K562 (cell line): ENCODE measurements around the gene TBL1X. TPM values are rescaled to one million over a fixed set of nuclear protein-coding genes. Genes with fewer than 3 reads are reported as not detected.

Experiments used
- ATAC-seq: fragments of 200-7000 bp; cut with Tn5 transposase; 3 replicates; pipeline ENCODE4 v1.9.1; 2020; ENCODE audit warnings: moderate library complexity
- BruUV-seq: library from RNA; stranded (reverse); fragments of 400-500 nt; replicated peaks from 2 replicates; lab custom pipeline; 2021; lab: Mats Ljungman, UMichigan
- CTCF ChIA-PET: fragments of 300-600 bp; formaldehyde crosslinking; extraction: SDS; loops from one replicate; lab custom pipeline; 2021; ENCODE audit warnings: low intra/inter-chr PET ratio; lab: Yijun Ruan, JAX
- POLR2A ChIA-PET: fragments of 300-600, 350-650 bp; sonication (Branson Sonifier 250); formaldehyde crosslinking; extraction: SDS; loops from one replicate; lab custom pipeline; 2021; ENCODE audit warnings: antibody characterized with exemption, inconsistent platforms; lab: Yijun Ruan, JAX
- DNase-seq, 4 experiments: peaks; one replicate each; pipeline versions ENCODE4 v3.0.0 to v3.0.0-alpha.2; 2011 to 2018; ENCODE audit warnings: low spot score in 3 of 4, mixed read lengths in 3 of 4; ENCODE audit errors: extremely low read depth in 1 of 4
- FAIRE-seq: peaks from 2 replicates; lab custom pipeline; 2011; peaks lifted over from hg19 to GRCh38; lab: Jason Lieb, UNC
- H2AFZ ChIP-seq: 2 replicates; pipeline ENCODE4 v1.6.0; 2011; ENCODE audit warnings: low read depth, low read length, control low read depth, inconsistent platforms
- H3K27ac ChIP-seq: fragments of 200-600 bp; 3 replicates; pipeline ENCODE4 v1.8.0; 2011; ENCODE audit warnings: low read depth, mild to moderate bottlenecking, control low read depth, inconsistent platforms, low read length, moderate library complexity, mixed read lengths; ENCODE audit errors: extremely low read depth
- H3K27me3 ChIP-seq, 2 experiments: fragments of 300-600 bp in 1 of 2; 2 replicates in 1 of 2; 3 replicates in 1 of 2; pipeline versions ENCODE4 v1.6.0 to v1.8.0; 2011; ENCODE audit warnings: inconsistent platforms in 2 of 2, low read length in 2 of 2, mild to moderate bottlenecking in 1 of 2, mixed read lengths in 1 of 2, moderate library complexity in 1 of 2; ENCODE audit not compliant: control insufficient read depth in 2 of 2, insufficient read depth in 2 of 2
- H3K36me3 ChIP-seq: fragments of 300-600 bp; 3 replicates; pipeline ENCODE4 v1.8.0; 2011; ENCODE audit warnings: mild to moderate bottlenecking, low read length, inconsistent platforms; ENCODE audit not compliant: control insufficient read depth, insufficient read depth
- H3K4me1 ChIP-seq, 2 experiments: fragments of 200-600 bp in 1 of 2; replicated peaks in 1 of 2; 2 replicates in 1 of 2; 3 replicates in 1 of 2; pipeline versions ENCODE4 v1.5.1 to v1.8.0; 2011; ENCODE audit warnings: inconsistent platforms in 2 of 2, low read length in 2 of 2, mild to moderate bottlenecking in 1 of 2, mixed read lengths in 1 of 2, moderate library complexity in 1 of 2; ENCODE audit not compliant: control insufficient read depth in 2 of 2, insufficient read depth in 2 of 2
- H3K4me2 ChIP-seq: 2 replicates; pipeline ENCODE4 v1.6.1; 2011; ENCODE audit warnings: low read length, control low read depth, inconsistent platforms, mixed read lengths; ENCODE audit not compliant: insufficient read depth
- H3K4me3 ChIP-seq: fragments of 200-600 bp; sonication (generic), shearing (Covaris generic); 2 replicates; pipeline ENCODE4 v1.5.1; 2016; ENCODE audit warnings: control low read depth, inconsistent platforms
- H3K79me2 ChIP-seq: fragments of 200-600 bp; 3 replicates; pipeline ENCODE4 v1.8.0; 2011; ENCODE audit warnings: low read length, inconsistent platforms; ENCODE audit not compliant: control insufficient read depth, insufficient read depth
- H3K9ac ChIP-seq, 2 experiments: 2 replicates each; pipeline versions ENCODE4 v1.6.0 to v1.6.1; 2011; ENCODE audit warnings: low read depth in 2 of 2, low read length in 2 of 2, control low read depth in 1 of 2, inconsistent platforms in 1 of 2, mild to moderate bottlenecking in 1 of 2, mixed read lengths in 1 of 2; ENCODE audit not compliant: insufficient read depth in 1 of 2
- H3K9me1 ChIP-seq: one replicate; pipeline ENCODE4 v1.6.0; 2011; ENCODE audit warnings: inconsistent platforms, mild to moderate bottlenecking, low read length, moderate library complexity; ENCODE audit not compliant: control insufficient read depth, insufficient read depth
- H3K9me3 ChIP-seq: replicated peaks from 2 replicates; pipeline ENCODE4 v1.5.1; 2011; ENCODE audit warnings: low read depth, low read length, inconsistent platforms; ENCODE audit not compliant: control insufficient read depth, insufficient read depth
- H4K20me1 ChIP-seq: replicated peaks from 2 replicates; pipeline ENCODE4 v1.6.1; 2011; ENCODE audit warnings: low read length, inconsistent platforms, mixed read lengths; ENCODE audit not compliant: control insufficient read depth, insufficient read depth
- FOXM1 ChIP-seq, 2 experiments: fragments of 450-650 bp in 1 of 2; sonication (generic) in 1 of 2; formaldehyde crosslinking in 1 of 2; IDR thresholded peaks; 2 replicates each; pipeline versions ENCODE4 v1.6.1 to v1.9.0; 2017 to 2022; ENCODE audit warnings: low read depth in 2 of 2, mild to moderate bottlenecking in 2 of 2, missing genetic modification reagents in 1 of 2, moderate library complexity in 1 of 2
- GTF2E2 ChIP-seq: fragments of 200-800 bp; sonication (Bioruptor generic); IDR thresholded peaks from 2 replicates; pipeline ENCODE4 v1.6.1; 2016; ENCODE audit warnings: missing genetic modification characterization, missing compliant biosample characterization
- HSF4 ChIP-seq: fragments of 250-450 bp; sonication (Bioruptor Pico); IDR thresholded peaks from 2 replicates; pipeline ENCODE4 v2.1.2; 2022; ENCODE audit warnings: mild to moderate bottlenecking, moderate library complexity, borderline replicate concordance
- KAT8 ChIP-seq: fragments of 450-650 bp; IDR thresholded peaks from 2 replicates; pipeline ENCODE4 v1.6.1; 2016; ENCODE audit warnings: low read depth, mild to moderate bottlenecking
- KLF6 ChIP-seq: fragments of 250-450 bp; sonication (Bioruptor Pico); IDR thresholded peaks from 2 replicates; pipeline ENCODE4 v1.4.0; 2020; ENCODE audit warnings: mild to moderate bottlenecking, moderate library complexity, borderline replicate concordance
- OTX1 ChIP-seq: fragments of 450-650 bp; formaldehyde crosslinking; IDR thresholded peaks from 2 replicates; pipeline ENCODE4 v1.4.0; 2022; ENCODE audit warnings: mild to moderate bottlenecking
- POU5F1 ChIP-seq: fragments of 150-350 bp; IDR thresholded peaks from 2 replicates; pipeline ENCODE4 v1.6.1; 2014; ENCODE audit warnings: borderline replicate concordance, low read length, low read depth, mild to moderate bottlenecking; ENCODE audit not compliant: partially characterized antibody
- SIX5 ChIP-seq, 2 experiments: IDR thresholded peaks; 2 replicates each; pipeline ENCODE4 v1.6.1; 2011; ENCODE audit warnings: low read length in 2 of 2, borderline replicate concordance in 1 of 2, low read depth in 1 of 2, mild to moderate bottlenecking in 1 of 2, moderate library complexity in 1 of 2; ENCODE audit not compliant: insufficient read depth in 1 of 2
- ZBTB17 ChIP-seq: fragments of 450-650 bp; formaldehyde crosslinking; IDR thresholded peaks from 2 replicates; pipeline ENCODE4 v1.4.0; 2020; ENCODE audit warnings: mild to moderate bottlenecking
- ZFP30 ChIP-seq: fragments of 250-450 bp; sonication (Bioruptor Pico); IDR thresholded peaks from 2 replicates; pipeline ENCODE4 v1.8.0; 2022; ENCODE audit warnings: moderate library complexity, mild to moderate bottlenecking, inconsistent platforms, borderline replicate concordance
- ZNF184 ChIP-seq: sonication (generic); formaldehyde crosslinking; IDR thresholded peaks from 2 replicates; pipeline ENCODE4 v1.5.0; 2020; ENCODE audit warnings: missing genetic modification reagents
- ZNF316 ChIP-seq: fragments of 450-650 bp; IDR thresholded peaks from 2 replicates; pipeline ENCODE4 v1.6.1; 2016
- ZNF57 ChIP-seq: fragments of 450-650 bp; formaldehyde crosslinking; IDR thresholded peaks from 2 replicates; pipeline ENCODE4 v1.4.0; 2020; ENCODE audit warnings: mild to moderate bottlenecking, moderate library complexity
- WGBS: fragments of 100-300 bp; shearing (Covaris generic); methylation state at CpG from one replicate; pipeline ENCODE4 v1.1.6; 2016; ENCODE audit warnings: low coverage, mixed read lengths; ENCODE audit not compliant: insufficient coverage; ENCODE audit errors: missing lambda C conversion rate; 5-methylcytosine and 5-hydroxymethylcytosine counted together
- in situ Hi-C: fragments of 300-500 bp; cut with MboI; formaldehyde crosslinking; loops from 4 replicates; pipeline ENCODE4 v1.15.0; 2018; ENCODE audit warnings: inconsistent platforms, mixed read lengths
- intact Hi-C: fragments of 100-400 bp; cut with micrococcal nuclease; formaldehyde crosslinking; loops from 2 replicates; pipeline ENCODE4 v1.14.2; 2022
- polyA plus RNA-seq, 8 experiments: library from polyadenylated mRNA; depleted of rRNA in 4 of 8; stranded (reverse) in 5 of 8; unstranded in 3 of 8; fragments of >200 nt; fragmentation: Nextera tagmentation in 2 of 8; fragmentation: Illumina TruSeq in 1 of 8; extraction: Ambion mirVana in 2 of 8; extraction: Trizol in 1 of 8; gene quantifications; 2 replicates each; pipeline versions ENCODE4 v1.2.1 to v1.2.3, GENCODE V29; 2011 to 2014; ENCODE audit warnings: inconsistent platforms in 1 of 8, missing spikeins in 1 of 8
- total RNA-seq, 7 experiments: library from RNA; depleted of rRNA in 6 of 7; stranded (reverse); fragments of >200 nt in 6 of 7; fragmentation: Illumina TruSeq in 2 of 7; extraction: Trizol in 2 of 7; gene quantifications; 2 replicates each; pipeline versions ENCODE4 v1.2.1 to v1.2.3, GENCODE V29; 2011 to 2021; ENCODE audit warnings: low replicate concordance in 1 of 7
- TF ChIP-seq, protein P1 (sequence below): fragments of 450-650 bp; formaldehyde crosslinking; conservative IDR thresholded peaks from 2 replicates; pipeline ENCODE4 v1.4.0; 2022; ENCODE audit warnings: mild to moderate bottlenecking, missing genetic modification characterization
- TF ChIP-seq, protein P2 (sequence below): fragments of 450-650 bp; formaldehyde crosslinking; IDR thresholded peaks from 2 replicates; pipeline ENCODE4 v1.4.0; 2020; ENCODE audit warnings: mild to moderate bottlenecking, moderate library complexity
- TF ChIP-seq, protein P3 (sequence below), 3 experiments: IDR thresholded peaks in 2 of 3; conservative IDR thresholded peaks in 1 of 3; 2 replicates each; pipeline ENCODE4 v1.5.1; 2011 to 2012; ENCODE audit warnings: low read length in 3 of 3, mild to moderate bottlenecking in 3 of 3, control low read depth in 2 of 3, improper control_type of control experiment in 1 of 3, inconsistent platforms in 1 of 3, low read depth in 1 of 3, mixed read lengths in 1 of 3, moderate library complexity in 1 of 3; ENCODE audit not compliant: insufficient read depth in 2 of 3

TBL1X gene
- total and polyA plus RNA-seq, 9 of the 15 experiments (the other 6 are each of a cell fraction or from before 2014, with no cell fraction given) = 6.0 to 49.6 (median 19.7) TPM

DNA sequence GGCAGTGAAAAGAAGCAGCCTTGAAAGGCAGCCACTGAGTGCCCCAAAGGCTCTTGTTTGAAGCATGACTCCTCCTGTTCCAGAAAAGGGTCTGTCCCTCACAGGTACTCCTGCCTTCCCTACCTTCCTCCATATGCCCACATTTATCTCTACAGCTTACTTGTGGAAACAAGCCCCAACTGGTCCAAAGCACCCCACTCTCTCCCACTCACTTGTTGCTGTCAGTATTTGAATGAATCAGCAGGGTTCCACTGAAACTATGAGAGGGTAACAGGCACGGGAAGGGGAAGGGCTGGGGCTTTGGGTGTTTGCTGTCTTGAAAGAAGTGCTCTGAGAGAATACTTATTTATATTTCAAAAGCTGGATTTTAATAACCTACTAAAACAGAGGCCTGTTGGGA lies 265.9 kb downstream of the TBL1X start (continued):
- TF ChIP-seq, protein P1, sequence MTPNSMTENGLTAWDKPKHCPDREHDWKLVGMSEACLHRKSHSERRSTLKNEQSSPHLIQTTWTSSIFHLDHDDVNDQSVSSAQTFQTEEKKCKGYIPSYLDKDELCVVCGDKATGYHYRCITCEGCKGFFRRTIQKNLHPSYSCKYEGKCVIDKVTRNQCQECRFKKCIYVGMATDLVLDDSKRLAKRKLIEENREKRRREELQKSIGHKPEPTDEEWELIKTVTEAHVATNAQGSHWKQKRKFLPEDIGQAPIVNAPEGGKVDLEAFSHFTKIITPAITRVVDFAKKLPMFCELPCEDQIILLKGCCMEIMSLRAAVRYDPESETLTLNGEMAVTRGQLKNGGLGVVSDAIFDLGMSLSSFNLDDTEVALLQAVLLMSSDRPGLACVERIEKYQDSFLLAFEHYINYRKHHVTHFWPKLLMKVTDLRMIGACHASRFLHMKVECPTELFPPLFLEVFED (CRISPR knock-in tag) = no peak
- TF ChIP-seq FOXM1 (IDR thresholded peaks at IDR 0.05; ENCODE audit: low read depth) (no peak), FOXM1 (CRISPR knock-in tag; IDR thresholded peaks at IDR 0.05; ENCODE audit: low read depth) (no peak), KLF6 (CRISPR knock-in tag) (no peak), GTF2E2 (tag) (no peak), HSF4 (no peak)

DNA sequence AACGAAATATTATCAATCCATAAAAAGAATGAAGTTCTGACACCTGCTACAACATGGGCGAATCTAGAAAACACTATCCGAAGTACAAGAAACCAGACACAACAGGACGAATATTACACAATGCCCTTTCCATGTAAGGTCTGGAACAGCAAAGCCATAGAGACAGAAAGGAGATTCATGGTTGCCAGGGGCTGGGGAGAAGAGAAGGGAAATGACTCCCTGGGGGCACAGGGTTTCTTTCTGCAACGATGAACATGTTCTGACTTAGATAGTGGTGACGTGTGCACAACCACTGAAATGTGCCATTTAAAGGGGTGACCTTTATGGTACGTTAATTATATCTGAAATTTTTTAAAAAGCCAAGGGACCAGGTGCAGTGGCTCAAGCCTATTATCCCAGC lies 272.5 kb downstream of the TBL1X start:
- Histone ChIP-seq H3K9me3 (no peaks in the 10 kb centered on the region; the same call in 1 of the 2 replicates), H3K4me2 (no peak overlapping the region), H2AFZ (no peak overlapping the region), H3K27me3 (no peaks in the 10 kb centered on the region), H3K79me2 (no peaks in the 10 kb centered on the region), H4K20me1 (no peaks in the 10 kb centered on the region), H3K27ac (no peak overlapping the region), H3K4me3 (no peak overlapping the region), H3K4me1 (no peaks in the 10 kb centered on the region), H3K36me3 (no peaks in the 10 kb centered on the region), H3K9ac (no peak overlapping the region), H3K9me1 (no peaks in the 10 kb centered on the region)
- intact Hi-C loops (no loop called here), in situ Hi-C loops (no loop called here)
- BruUV-seq = no TSS peak
- POLR2A ChIA-PET = no interaction called here
- FAIRE-seq = no peak
- DNase-seq = no peak
- CTCF ChIA-PET = no interaction called here
- ATAC-seq = no peak
- WGBS = 0% methylated on average over 7 of the region's 7 CpGs
- TF ChIP-seq ZNF316 (no peak), SIX5 (IDR thresholded peaks at IDR 0.05; ENCODE audit: borderline replicate concordance in 1 of 2, insufficient read depth in 1 of 2, low read depth in 1 of 2, low read length in 2 of 2) (no peak), ZBTB17 (CRISPR knock-in tag) (no peak), POU5F1 (no peak), KAT8 (no peak), OTX1 (CRISPR knock-in tag) (no peak), ZFP30 (no peak), ZNF57 (no peak), ZNF184 (CRISPR knock-in tag) (no peak)
- TF ChIP-seq, protein P2, sequence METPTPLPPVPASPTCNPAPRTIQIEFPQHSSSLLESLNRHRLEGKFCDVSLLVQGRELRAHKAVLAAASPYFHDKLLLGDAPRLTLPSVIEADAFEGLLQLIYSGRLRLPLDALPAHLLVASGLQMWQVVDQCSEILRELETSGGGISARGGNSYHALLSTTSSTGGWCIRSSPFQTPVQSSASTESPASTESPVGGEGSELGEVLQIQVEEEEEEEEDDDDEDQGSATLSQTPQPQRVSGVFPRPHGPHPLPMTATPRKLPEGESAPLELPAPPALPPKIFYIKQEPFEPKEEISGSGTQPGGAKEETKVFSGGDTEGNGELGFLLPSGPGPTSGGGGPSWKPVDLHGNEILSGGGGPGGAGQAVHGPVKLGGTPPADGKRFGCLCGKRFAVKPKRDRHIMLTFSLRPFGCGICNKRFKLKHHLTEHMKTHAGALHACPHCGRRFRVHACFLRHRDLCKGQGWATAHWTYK (CRISPR knock-in tag) = no peak
- TF ChIP-seq, protein P3, sequence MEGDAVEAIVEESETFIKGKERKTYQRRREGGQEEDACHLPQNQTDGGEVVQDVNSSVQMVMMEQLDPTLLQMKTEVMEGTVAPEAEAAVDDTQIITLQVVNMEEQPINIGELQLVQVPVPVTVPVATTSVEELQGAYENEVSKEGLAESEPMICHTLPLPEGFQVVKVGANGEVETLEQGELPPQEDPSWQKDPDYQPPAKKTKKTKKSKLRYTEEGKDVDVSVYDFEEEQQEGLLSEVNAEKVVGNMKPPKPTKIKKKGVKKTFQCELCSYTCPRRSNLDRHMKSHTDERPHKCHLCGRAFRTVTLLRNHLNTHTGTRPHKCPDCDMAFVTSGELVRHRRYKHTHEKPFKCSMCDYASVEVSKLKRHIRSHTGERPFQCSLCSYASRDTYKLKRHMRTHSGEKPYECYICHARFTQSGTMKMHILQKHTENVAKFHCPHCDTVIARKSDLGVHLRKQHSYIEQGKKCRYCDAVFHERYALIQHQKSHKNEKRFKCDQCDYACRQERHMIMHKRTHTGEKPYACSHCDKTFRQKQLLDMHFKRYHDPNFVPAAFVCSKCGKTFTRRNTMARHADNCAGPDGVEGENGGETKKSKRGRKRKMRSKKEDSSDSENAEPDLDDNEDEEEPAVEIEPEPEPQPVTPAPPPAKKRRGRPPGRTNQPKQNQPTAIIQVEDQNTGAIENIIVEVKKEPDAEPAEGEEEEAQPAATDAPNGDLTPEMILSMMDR (IDR thresholded peaks at IDR 0.05 in 2 of 3, conservative IDR thresholded peaks at IDR 0.05 in 1 of 3; ENCODE audit: insufficient read depth in 2 of 3, low read depth in 1 of 3, low read length in 3 of 3) = no peak
